Measurements from ENCODE around the gene CTIF.

Gene CTIF

DNA sequence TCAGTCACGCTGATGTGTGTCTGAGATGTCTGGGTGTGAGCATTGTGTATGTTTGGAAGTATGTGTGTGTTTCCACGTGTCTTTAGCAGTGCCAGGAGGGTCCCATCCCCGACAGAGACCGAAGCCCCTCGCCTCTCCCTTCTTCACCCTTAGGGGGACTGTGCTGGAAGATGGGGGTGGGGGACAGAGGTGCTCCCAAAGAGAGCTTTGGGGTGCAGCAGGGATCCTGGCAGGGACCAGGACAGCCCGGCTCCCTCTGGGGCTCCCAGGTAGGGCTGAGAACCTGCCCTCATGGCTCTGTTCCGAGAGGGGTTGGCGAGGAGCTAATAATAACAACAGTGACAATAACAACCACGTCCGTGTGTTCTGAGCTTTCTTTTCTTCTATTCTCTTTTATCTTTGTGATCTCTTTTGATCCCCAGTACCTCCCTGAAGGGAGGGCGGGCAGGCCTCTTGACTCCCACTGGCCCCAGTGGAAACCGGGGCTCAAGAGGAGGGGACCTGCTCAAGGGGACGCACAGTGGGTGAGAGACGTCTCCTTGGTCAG, 354.3 kb downstream of the CTIF start:
- H3K4me2 ChIP-seq (ENCODE audit: low read length), result no peak overlapping the region
- H3K9ac ChIP-seq (ENCODE audit: low read length), result no peak overlapping the region
- no peaks in the 10 kb centered on the region for H3K36me3 ChIP-seq (replicated peaks; ENCODE audit: low read depth, low read length)
- H3K4me3 ChIP-seq (ENCODE audit: low read length), result no peak overlapping the region
- no peaks in the 10 kb centered on the region for H4K20me1 ChIP-seq (ENCODE audit: insufficient read depth, low read length)
- TF ChIP-seq EZH2phosphoT487 (IDR thresholded peaks at IDR 0.05; ENCODE audit: low read depth) (no peak), CTCF (IDR thresholded peaks at IDR 0.05; ENCODE audit: low read depth, low read length) (no peak)
- peaks cover 16% of the 10 kb centered on the region for H3K4me1 ChIP-seq (ENCODE audit: low read length)
- H3K9me3 ChIP-seq (ENCODE audit: insufficient read depth, low read length), result no peaks in the 10 kb centered on the region
- H3K27ac ChIP-seq (ENCODE audit: low read length), result no peak overlapping the region
- no peaks in the 10 kb centered on the region for H3K79me2 ChIP-seq (ENCODE audit: low read length)
- no peaks in the 10 kb centered on the region for H3K27me3 ChIP-seq (ENCODE audit: low read depth, low read length)
- H2AFZ ChIP-seq (ENCODE audit: low read depth, low read length), result no peak overlapping the region

- no peak overlapping the region for H3K4me3 ChIP-seq (ENCODE audit: low read length)
- H3K4me2 ChIP-seq (ENCODE audit: low read length), result no peak overlapping the region
- H3K4me1 ChIP-seq (ENCODE audit: low read length), result peaks cover 16% of the 10 kb centered on the region
- H3K36me3 ChIP-seq (replicated peaks; ENCODE audit: low read depth, low read length), result no peaks in the 10 kb centered on the region
- no peaks in the 10 kb centered on the region for H4K20me1 ChIP-seq (ENCODE audit: insufficient read depth, low read length)
- H3K79me2 ChIP-seq (ENCODE audit: low read length), result no peaks in the 10 kb centered on the region
- H3K9me3 ChIP-seq (ENCODE audit: insufficient read depth, low read length), result no peaks in the 10 kb centered on the region
- H2AFZ ChIP-seq (ENCODE audit: low read depth, low read length), result no peak overlapping the region
- no peaks in the 10 kb centered on the region for H3K27me3 ChIP-seq (ENCODE audit: low read depth, low read length)
- H3K27ac ChIP-seq (ENCODE audit: low read length), result no peak overlapping the region
- TF ChIP-seq CTCF (IDR thresholded peaks at IDR 0.05; ENCODE audit: low read depth, low read length) (no peak), EZH2phosphoT487 (IDR thresholded peaks at IDR 0.05; ENCODE audit: low read depth) (no peak)
- H3K9ac ChIP-seq (ENCODE audit: low read length), result no peak overlapping the region
Observed at GRCh38 chr18:48893608-48894600, 355.1 kb downstream of the CTIF start.

DNA sequence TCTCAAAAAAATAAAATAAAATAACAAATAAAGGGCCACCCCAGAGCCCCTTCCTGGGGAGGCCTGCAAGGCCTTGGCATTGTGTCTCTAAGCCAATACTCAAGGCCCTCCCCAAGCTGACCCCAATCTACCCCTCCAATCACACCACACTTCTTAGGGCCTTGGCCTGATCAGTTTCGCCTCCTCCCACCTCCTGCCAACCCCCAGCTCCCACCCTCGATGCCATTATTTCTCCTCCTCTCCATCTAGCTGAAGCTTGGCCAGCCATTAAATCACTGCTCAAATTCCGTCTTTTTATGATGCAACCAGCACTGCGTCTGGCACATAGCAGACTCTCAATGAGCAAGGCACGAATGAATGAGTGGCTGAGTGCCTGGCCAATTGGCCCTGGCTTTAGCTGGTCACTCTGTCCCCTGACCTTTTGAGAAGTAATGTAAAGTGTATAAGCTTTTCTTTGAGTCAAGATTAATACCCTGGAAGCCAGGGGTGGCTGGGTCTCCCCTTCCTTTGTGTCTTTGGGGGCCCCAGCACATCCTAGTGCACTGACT, 356.0 kb downstream of the CTIF start:
- Histone ChIP-seq H3K4me3 (ENCODE audit: low read length) (no peak overlapping the region), H3K9ac (ENCODE audit: low read length) (no peak overlapping the region), H4K20me1 (ENCODE audit: insufficient read depth, low read length) (no peaks in the 10 kb centered on the region), H3K27me3 (ENCODE audit: low read depth, low read length) (no peaks in the 10 kb centered on the region), H3K4me1 (ENCODE audit: low read length) (peaks cover 17% of the 10 kb centered on the region), H3K79me2 (ENCODE audit: low read length) (no peaks in the 10 kb centered on the region), H3K9me3 (ENCODE audit: insufficient read depth, low read length) (peaks cover 5% of the 10 kb centered on the region; the same call in 1 of the 2 replicates), H3K27ac (ENCODE audit: low read length) (no peak overlapping the region), H3K4me2 (ENCODE audit: low read length) (no peak overlapping the region), H3K36me3 (replicated peaks; ENCODE audit: low read depth, low read length) (no peaks in the 10 kb centered on the region), H2AFZ (ENCODE audit: low read depth, low read length) (no peak overlapping the region)
- TF ChIP-seq EZH2phosphoT487 (IDR thresholded peaks at IDR 0.05; ENCODE audit: low read depth), result no peak

GRCh38 chr18:48896326-48896874, 357.6 kb downstream of the CTIF start:
- Histone ChIP-seq H4K20me1 (ENCODE audit: insufficient read depth, low read length) (no peaks in the 10 kb centered on the region), H3K4me1 (ENCODE audit: low read length) (peaks cover 19% of the 10 kb centered on the region), H3K9ac (ENCODE audit: low read length) (peak overlapping the region; percentile 12; the same call in 1 of the 2 replicates), H3K27me3 (ENCODE audit: low read depth, low read length) (no peaks in the 10 kb centered on the region), H3K79me2 (ENCODE audit: low read length) (no peaks in the 10 kb centered on the region), H2AFZ (ENCODE audit: low read depth, low read length) (peak overlapping the region; percentile 89), H3K36me3 (replicated peaks; ENCODE audit: low read depth, low read length) (no peaks in the 10 kb centered on the region), H3K9me3 (ENCODE audit: insufficient read depth, low read length) (peaks cover 6% of the 10 kb centered on the region; the same call in 1 of the 2 replicates), H3K4me2 (ENCODE audit: low read length) (peak overlapping the region; percentile 39), H3K4me3 (ENCODE audit: low read length) (no peak overlapping the region), H3K27ac (ENCODE audit: low read length) (peak overlapping the region; percentile 0; the same call in 1 of the 2 replicates)
- TF ChIP-seq EZH2phosphoT487 (IDR thresholded peaks at IDR 0.05; ENCODE audit: low read depth) (no peak), CTCF (IDR thresholded peaks at IDR 0.05; ENCODE audit: low read depth, low read length) (no peak)
